Neuronal stem cell (in vitro differentiated cells): ENCODE results near the gene UGT1A1.
"Not testable (repeated sequence)": the region's sequence is repeated elsewhere in the genome, so short reads cannot be mapped to it uniquely, and the experiment has no call there.

Source experiments
- DNase-seq: peaks from one replicate; pipeline ENCODE4 v3.0.0-alpha.2; 2013; ENCODE audit warnings: low spot score
- H2AFZ ChIP-seq: one replicate; pipeline ENCODE4 v1.6.1; 2013; ENCODE audit warnings: mild to moderate bottlenecking, low read length, inconsistent platforms
- H2AK5ac ChIP-seq: 2 replicates; pipeline ENCODE4 v1.6.1; 2013; ENCODE audit warnings: low read depth, mild to moderate bottlenecking, inconsistent platforms, low read length, moderate library complexity, mixed read lengths
- H2BK120ac ChIP-seq: 2 replicates; pipeline ENCODE4 v1.6.1; 2013; ENCODE audit warnings: low read depth, mild to moderate bottlenecking, inconsistent platforms, low read length, moderate library complexity, mixed read lengths
- H2BK12ac ChIP-seq: one replicate; pipeline ENCODE4 v1.6.1; 2013; ENCODE audit warnings: low read length, inconsistent platforms
- H2BK15ac ChIP-seq: 2 replicates; pipeline ENCODE4 v1.6.1; 2013; ENCODE audit warnings: mild to moderate bottlenecking, low read length, inconsistent platforms, mixed read lengths
- H2BK5ac ChIP-seq: one replicate; pipeline ENCODE4 v1.6.1; 2013; ENCODE audit warnings: inconsistent platforms, mild to moderate bottlenecking, low read length, moderate library complexity
- H3K14ac ChIP-seq: one replicate; pipeline ENCODE4 v1.6.1; 2013; ENCODE audit warnings: low read length, inconsistent platforms
- H3K18ac ChIP-seq: 2 replicates; pipeline ENCODE4 v1.6.1; 2013; ENCODE audit warnings: low read length, inconsistent platforms
- H3K23ac ChIP-seq: 2 replicates; pipeline ENCODE4 v1.6.1; 2013; ENCODE audit warnings: low read depth, mild to moderate bottlenecking, mixed read lengths, low read length, inconsistent platforms; ENCODE audit not compliant: poor library complexity
- H3K27ac ChIP-seq: replicated peaks from 3 replicates; pipeline ENCODE4 v1.5.1; 2013; ENCODE audit warnings: low read length, inconsistent platforms
- H3K27me3 ChIP-seq, 3 experiments: 2 replicates each; pipeline ENCODE4 v1.6.1; 2013; ENCODE audit warnings: low read length in 3 of 3, mild to moderate bottlenecking in 2 of 3, inconsistent platforms in 1 of 3, low read depth in 1 of 3, mixed read lengths in 1 of 3, moderate library complexity in 1 of 3; ENCODE audit not compliant: control insufficient read depth in 3 of 3, insufficient read depth in 3 of 3
- H3K36me3 ChIP-seq, 2 donors: replicated peaks in 1 of 2; 2 replicates each; pipeline ENCODE4 v1.6.1; 2013; ENCODE audit warnings: low read length in 2 of 2; ENCODE audit not compliant: control insufficient read depth in 2 of 2, insufficient read depth in 2 of 2
- H3K4ac ChIP-seq: 2 replicates; pipeline ENCODE4 v1.6.1; 2013; ENCODE audit warnings: inconsistent platforms, mild to moderate bottlenecking, low read length, moderate library complexity
- H3K4me1 ChIP-seq, 2 donors: 1 replicate in 1 of 2; 2 replicates in 1 of 2; pipeline ENCODE4 v1.6.1; 2013; ENCODE audit warnings: low read length in 2 of 2, low read depth in 1 of 2; ENCODE audit not compliant: control insufficient read depth in 2 of 2, insufficient read depth in 1 of 2
- H3K4me2 ChIP-seq: one replicate; pipeline ENCODE4 v1.6.1; 2013; ENCODE audit warnings: mild to moderate bottlenecking, low read length, inconsistent platforms; ENCODE audit not compliant: insufficient read depth, poor library complexity, severe bottlenecking
- H3K4me3 ChIP-seq, 2 donors: 2 replicates each; pipeline ENCODE4 v1.5.1; 2013; ENCODE audit warnings: low read length in 2 of 2, mild to moderate bottlenecking in 2 of 2, inconsistent platforms in 1 of 2, moderate library complexity in 1 of 2
- H3K79me1 ChIP-seq: one replicate; pipeline ENCODE4 v1.6.1; 2013; ENCODE audit warnings: low read depth, mild to moderate bottlenecking, inconsistent platforms, low read length, moderate library complexity
- H3K9ac ChIP-seq: one replicate; pipeline ENCODE4 v1.6.1; 2013; ENCODE audit warnings: mild to moderate bottlenecking, low read depth, low read length, inconsistent platforms; ENCODE audit not compliant: poor library complexity
- H3K9me3 ChIP-seq, 2 donors: replicated peaks in 1 of 2; 2 replicates each; pipeline versions ENCODE3 to v1.6.1; 2013; ENCODE audit warnings: low read length in 2 of 2, mild to moderate bottlenecking in 2 of 2, inconsistent platforms in 1 of 2, low read depth in 1 of 2, mixed read lengths in 1 of 2, moderate library complexity in 1 of 2; ENCODE audit not compliant: control insufficient read depth in 2 of 2, insufficient read depth in 1 of 2
- H4K8ac ChIP-seq: one replicate; pipeline ENCODE4 v1.6.1; 2013; ENCODE audit warnings: low read depth, mild to moderate bottlenecking, inconsistent platforms, low read length, moderate library complexity
- H4K91ac ChIP-seq: one replicate; pipeline ENCODE4 v1.6.1; 2013; ENCODE audit warnings: low read length, low read depth, mild to moderate bottlenecking, inconsistent platforms; ENCODE audit not compliant: poor library complexity
- WGBS, 2 donors: extraction: QIAGEN DNeasy Blood & Tissue Kit; methylation state at CpG; one replicate each; pipeline ENCODE4 v1.1.7; 2013; ENCODE audit warnings: missing lambda C conversion rate in 2 of 2, mixed read lengths in 1 of 2; ENCODE audit not compliant: insufficient read length in 2 of 2, insufficient replicate concordance in 1 of 2; ENCODE audit errors: extremely low coverage in 2 of 2; 5-methylcytosine and 5-hydroxymethylcytosine counted together

The UGT1A1 gene

GRCh38 chr2:233714121-233714520 lies 45.9 kb upstream of the UGT1A1 start:
- Histone ChIP-seq H2BK12ac (no peak overlapping the region), H3K27ac (no peak overlapping the region), H2AK5ac (no peak overlapping the region), H3K9me3 (no peaks in the 10 kb centered on the region), H2BK15ac (no peak overlapping the region), H3K18ac (no peak overlapping the region), H3K14ac (no peak overlapping the region), H3K9ac (peak overlapping the region; percentile 63), H3K36me3 (no peaks in the 10 kb centered on the region), H4K8ac (no peak overlapping the region), H2BK120ac (no peak overlapping the region), H3K79me1 (no peaks in the 10 kb centered on the region), H3K4me2 (no peak overlapping the region), H3K27me3 (no peaks in the 10 kb centered on the region), H2AFZ (no peak overlapping the region), H2BK5ac (no peak overlapping the region), H3K4me3 (no peak overlapping the region), H3K4ac (no peak overlapping the region), H3K23ac (no peak overlapping the region), H3K4me1 (peaks cover 0 to 7% of the 10 kb centered on the region in 2 donors), H4K91ac (no peak overlapping the region)
- no CpG with 5 or more reads among the region's 2 CpGs for WGBS, 2 donors
- DNase-seq, result no peak

- Histone ChIP-seq H3K4me3 (no peak within 1 kb of the TSS), H3K18ac (peak within 1 kb of the TSS; percentile 22), H3K36me3 (no peaks in the 10 kb centered on the region), H3K4me2 (no peak within 1 kb of the TSS), H3K27ac (no peak within 1 kb of the TSS), H3K9ac (no peak within 1 kb of the TSS), H3K4ac (no peak within 1 kb of the TSS), H2AFZ (no peak within 1 kb of the TSS), H2AK5ac (no peak within 1 kb of the TSS), H2BK15ac (no peak within 1 kb of the TSS), H2BK12ac (no peak within 1 kb of the TSS), H3K4me1 (peaks cover 0 to 7% of the 10 kb centered on the region in 2 donors), H3K14ac (no peak within 1 kb of the TSS), H4K8ac (no peak within 1 kb of the TSS), H3K27me3 (peaks cover 0 to 3% (median 0%) of the 10 kb centered on the region in 3 experiments), H3K23ac (no peak within 1 kb of the TSS), H2BK120ac (no peak within 1 kb of the TSS), H3K9me3 (peaks cover 0 to 3% of the 10 kb centered on the region in 2 donors), H2BK5ac (no peak within 1 kb of the TSS), H4K91ac (no peak within 1 kb of the TSS), H3K79me1 (no peaks in the 10 kb centered on the region)
- DNase-seq, result no peak
- WGBS, 2 donors, result no CpG with 5 or more reads among the region's 7 CpGs
Measured at GRCh38 chr2:233718552-233718951, 41.5 kb upstream of the UGT1A1 start, which contains the start of gene UGT1A4. Gene UGT1A4, plus strand, starts transcription at chr2:233718736. Its CDS starts 85 bp downstream, at chr2:233718821.

- Histone ChIP-seq H2BK12ac (no peak within 1 kb of the TSS), H3K27ac (no peak within 1 kb of the TSS), H3K4ac (no peak within 1 kb of the TSS), H3K9ac (no peak within 1 kb of the TSS), H2AK5ac (no peak within 1 kb of the TSS), H3K27me3 (no peaks in the 10 kb centered on the region), H3K4me1 (no peaks in the 10 kb centered on the region), H3K9me3 (no peaks in the 10 kb centered on the region), H3K18ac (no peak within 1 kb of the TSS), H4K91ac (no peak within 1 kb of the TSS), H2BK120ac (no peak within 1 kb of the TSS), H2BK5ac (no peak within 1 kb of the TSS), H3K79me1 (no peaks in the 10 kb centered on the region), H3K36me3 (no peaks in the 10 kb centered on the region), H2AFZ (no peak within 1 kb of the TSS), H3K14ac (no peak within 1 kb of the TSS), H3K4me2 (no peak within 1 kb of the TSS), H4K8ac (no peak within 1 kb of the TSS), H2BK15ac (no peak within 1 kb of the TSS), H3K23ac (no peak within 1 kb of the TSS), H3K4me3 (no peak within 1 kb of the TSS)
- no CpG with 5 or more reads among the region's 8 CpGs for WGBS, 2 donors
- no peak for DNase-seq
Measured at GRCh38 chr2:233728723-233729301, 31.3 kb upstream of the UGT1A1 start, which contains the start of gene UGT1A3. Gene UGT1A3, plus strand, starts transcription at chr2:233729042. Its CDS starts 85 bp downstream, at chr2:233729127.

GRCh38 chr2:233736868-233737653 lies 23.0 kb upstream of the UGT1A1 start:
- no CpG with 5 or more reads among the region's 14 CpGs for WGBS, 2 donors
- H2AFZ ChIP-seq, result peak overlapping the region; percentile 77
- not testable (repeated sequence) for H3K36me3 ChIP-seq

More at GRCh38 chr2:233736868-233737653, 23.0 kb upstream of the UGT1A1 start:
- H3K27ac ChIP-seq, H3K79me1 ChIP-seq, H2BK5ac ChIP-seq, H2BK12ac ChIP-seq, H2BK120ac ChIP-seq, H3K4me2 ChIP-seq, H3K14ac ChIP-seq, H4K8ac ChIP-seq, H3K9me3 ChIP-seq, H2AK5ac ChIP-seq, H2BK15ac ChIP-seq, H4K91ac ChIP-seq, H3K4ac ChIP-seq, H3K27me3 ChIP-seq, H3K4me1 ChIP-seq, H3K23ac ChIP-seq, H3K9ac ChIP-seq, H3K18ac ChIP-seq, H3K4me3 ChIP-seq, DNase-seq: not testable (repeated sequence)
